Activated naive CD4-positive, alpha-beta T cell treated with anti-CD3 and anti-CD28 coated beads, Interleukin-2, amount 50 U/mL, for 72 hours (primary cell): ENCODE measurements around the gene SUSD3. TPM values are rescaled to one million over a fixed set of nuclear protein-coding genes. Genes with fewer than 3 reads are reported as not detected.

Experiments
- ATAC-seq, 2 donors: fragments of 150-1000 bp; cut with Tn5 transposase; 2 replicates each; pipeline ENCODE4 v1.10.0; 2021; ENCODE audit warnings: mild to moderate bottlenecking in 2 of 2, moderate library complexity in 2 of 2
- DNase-seq, 2 donors: peaks; one replicate each; pipeline ENCODE4 v3.0.0; 2021 to 2022; ENCODE audit warnings: low spot score in 2 of 2
- H3K27ac Mint-ChIP-seq, 2 donors: one replicate each; pipeline ENCODE4 v1.8.0; 2022; ENCODE audit warnings: mild to moderate bottlenecking in 2 of 2, mixed read lengths in 2 of 2
- H3K36me3 Mint-ChIP-seq, 2 donors: one replicate each; pipeline ENCODE4 v1.8.0; 2022; ENCODE audit warnings: mixed read lengths in 2 of 2
- H3K9me3 Mint-ChIP-seq, 2 donors: one replicate each; pipeline ENCODE4 v1.8.0; 2022; ENCODE audit warnings: mixed read lengths in 2 of 2
- total RNA-seq, 2 donors: library from RNA; stranded (reverse); gene quantifications; one replicate each; pipeline ENCODE4 v1.2.3, GENCODE V29; 2022

Gene SUSD3
- total RNA-seq, 2 donors from 2014 or later = 70.7 to 81.9 TPM

GRCh38 chr9:93126825-93127368 lies 68.4 kb downstream of the SUSD3 start:
- Mint-ChIP-seq H3K9me3 (no peaks in the 10 kb centered on the region), H3K36me3 (peaks cover 15 to 17% of the 10 kb centered on the region in 2 donors), H3K27ac (peak overlapping the region; percentile 79)
- ATAC-seq (peak; percentile 42 to 44), DNase-seq (peak in 1 of 2 donors; percentile 49)

GRCh38 chr9:93127395-93127911 lies 69.0 kb downstream of the SUSD3 start:
- DNase-seq (peak in 1 of 2 donors; percentile 54), ATAC-seq (no peak)
- H3K27ac Mint-ChIP-seq = peak overlapping the region; percentile 79
- no peaks in the 10 kb centered on the region for H3K9me3 Mint-ChIP-seq
- peaks cover 16 to 22% of the 10 kb centered on the region in 2 donors for H3K36me3 Mint-ChIP-seq

DNA sequence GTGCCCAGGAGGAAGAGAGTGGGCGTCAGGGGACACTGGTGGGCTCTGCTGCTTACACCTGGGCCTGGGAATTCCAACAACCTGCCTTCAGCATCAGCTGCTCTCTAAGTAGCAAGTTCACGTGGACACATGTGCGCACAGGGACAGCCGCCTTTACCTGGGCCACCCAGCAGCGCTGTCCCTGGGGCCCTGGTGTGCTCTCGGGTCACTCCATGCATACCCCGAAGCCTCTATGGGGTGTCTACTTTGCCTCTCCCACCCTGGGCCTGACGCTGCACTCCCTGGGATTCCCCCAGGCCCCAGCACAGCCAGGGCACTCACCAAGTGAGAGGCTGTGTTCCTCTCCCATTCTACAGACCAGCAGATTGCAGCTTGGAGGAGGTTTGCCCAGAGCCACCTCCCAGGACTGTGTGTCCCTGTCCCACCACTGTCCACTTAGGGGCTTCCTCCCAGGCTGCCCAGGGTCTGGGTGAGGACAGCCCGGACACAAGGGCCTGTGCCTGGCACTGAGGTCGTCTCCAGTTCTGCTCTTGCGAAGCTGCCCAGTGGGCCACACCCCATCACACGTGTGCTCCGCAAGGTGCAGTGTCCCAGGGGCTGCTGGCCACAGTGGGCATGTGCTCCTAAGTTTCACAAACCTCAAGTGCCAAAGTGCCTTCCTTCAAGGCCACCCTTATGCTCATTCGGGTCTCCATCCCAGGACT lies 69.7 kb downstream of the SUSD3 start:
- peak overlapping the region; percentile 79 to 88 for H3K27ac Mint-ChIP-seq
- H3K9me3 Mint-ChIP-seq = no peaks in the 10 kb centered on the region
- DNase-seq (no peak), ATAC-seq (no peak)
- peaks cover 23 to 29% of the 10 kb centered on the region in 2 donors for H3K36me3 Mint-ChIP-seq

- Mint-ChIP-seq H3K36me3 (peaks cover 27 to 32% of the 10 kb centered on the region in 2 donors), H3K27ac (peak overlapping the region; percentile 43 to 88), H3K9me3 (no peaks in the 10 kb centered on the region)
- ATAC-seq (no peak), DNase-seq (no peak)
These were observed 70.3 kb downstream of the SUSD3 start for GRCh38 chr9:93128715-93129224.

DNA sequence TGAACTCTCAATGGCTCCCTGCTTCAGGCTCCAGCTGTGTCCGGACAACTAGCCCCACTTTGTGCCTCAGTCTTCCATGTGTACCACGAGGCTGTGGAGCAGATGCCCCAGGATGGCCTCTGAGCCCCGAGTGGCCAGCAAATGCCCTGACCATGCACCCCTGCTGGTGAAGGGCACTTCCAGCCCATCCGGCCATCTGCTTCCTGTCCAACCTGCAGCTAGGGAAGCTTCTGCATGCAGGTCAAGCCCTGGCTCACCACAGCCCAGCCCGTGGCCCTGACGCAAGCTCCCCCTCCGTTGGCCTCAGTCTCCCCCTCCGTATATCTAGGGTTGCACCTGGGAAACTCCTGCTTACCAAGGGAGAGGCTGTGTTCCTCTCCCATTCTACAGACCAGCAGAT lies 70.8 kb downstream of the SUSD3 start:
- ATAC-seq = no peak
- no peak for DNase-seq
- Mint-ChIP-seq H3K36me3 (peaks cover 27 to 32% of the 10 kb centered on the region in 2 donors), H3K27ac (no peak overlapping the region), H3K9me3 (no peaks in the 10 kb centered on the region)

- DNase-seq (no peak), ATAC-seq (no peak)
- H3K9me3 Mint-ChIP-seq = no peaks in the 10 kb centered on the region
- peaks cover 24 to 27% of the 10 kb centered on the region in 2 donors for H3K36me3 Mint-ChIP-seq
- H3K27ac Mint-ChIP-seq = peak overlapping the region in 1 of 2 donors; percentile 97
These were observed 71.4 kb downstream of the SUSD3 start for GRCh38 chr9:93129691-93130500.

- DNase-seq = no peak
- no peaks in the 10 kb centered on the region for H3K9me3 Mint-ChIP-seq
- H3K27ac Mint-ChIP-seq = peak overlapping the region; percentile 88 to 97
- ATAC-seq = no peak
- H3K36me3 Mint-ChIP-seq = peaks cover 17 to 26% of the 10 kb centered on the region in 2 donors
These were observed 72.5 kb downstream of the SUSD3 start for GRCh38 chr9:93130861-93131481.

- Mint-ChIP-seq H3K9me3 (no peaks in the 10 kb centered on the region), H3K36me3 (peaks cover 12 to 26% of the 10 kb centered on the region in 2 donors), H3K27ac (peak overlapping the region; percentile 88 to 97)
- DNase-seq = no peak
- ATAC-seq = no peak
These were observed 73.2 kb downstream of the SUSD3 start for GRCh38 chr9:93131599-93132286.

GRCh38 chr9:93132287-93132927 lies 73.9 kb downstream of the SUSD3 start:
- Mint-ChIP-seq H3K9me3 (no peaks in the 10 kb centered on the region), H3K27ac (peak overlapping the region; percentile 90 to 97), H3K36me3 (peaks cover 12 to 26% of the 10 kb centered on the region in 2 donors)
- DNase-seq (no peak), ATAC-seq (no peak)

- H3K36me3 Mint-ChIP-seq = peaks cover 12 to 26% of the 10 kb centered on the region in 2 donors
- no peaks in the 10 kb centered on the region for H3K9me3 Mint-ChIP-seq
- H3K27ac Mint-ChIP-seq = peak overlapping the region; percentile 90 to 97
- ATAC-seq (peak in 1 of 2 donors; percentile 67), DNase-seq (peak in 1 of 2 donors; percentile 89)
These were observed 74.6 kb downstream of the SUSD3 start for GRCh38 chr9:93132946-93133680.

DNA sequence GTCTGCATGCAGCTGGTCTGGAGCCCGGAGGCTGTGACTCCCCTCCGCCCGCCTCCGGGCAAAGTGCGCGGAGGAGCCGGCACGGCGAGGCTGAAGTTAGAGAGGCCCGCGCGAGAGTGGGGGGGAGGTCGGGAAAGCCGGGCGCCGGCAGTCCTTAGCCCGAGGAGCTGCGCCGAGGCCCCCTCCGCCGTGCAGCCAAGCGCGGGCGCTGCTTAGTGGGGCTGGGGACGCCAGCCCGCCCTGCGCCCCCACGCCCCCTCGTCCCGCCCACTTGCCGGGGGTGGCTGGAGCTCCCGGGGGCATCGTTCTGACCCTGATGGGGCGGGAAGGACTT lies 75.1 kb downstream of the SUSD3 start:
- peak in 1 of 2 donors; percentile 22 for ATAC-seq
- peaks cover 12 to 26% of the 10 kb centered on the region in 2 donors for H3K36me3 Mint-ChIP-seq
- peak overlapping the region; percentile 90 to 97 for H3K27ac Mint-ChIP-seq

DNA sequence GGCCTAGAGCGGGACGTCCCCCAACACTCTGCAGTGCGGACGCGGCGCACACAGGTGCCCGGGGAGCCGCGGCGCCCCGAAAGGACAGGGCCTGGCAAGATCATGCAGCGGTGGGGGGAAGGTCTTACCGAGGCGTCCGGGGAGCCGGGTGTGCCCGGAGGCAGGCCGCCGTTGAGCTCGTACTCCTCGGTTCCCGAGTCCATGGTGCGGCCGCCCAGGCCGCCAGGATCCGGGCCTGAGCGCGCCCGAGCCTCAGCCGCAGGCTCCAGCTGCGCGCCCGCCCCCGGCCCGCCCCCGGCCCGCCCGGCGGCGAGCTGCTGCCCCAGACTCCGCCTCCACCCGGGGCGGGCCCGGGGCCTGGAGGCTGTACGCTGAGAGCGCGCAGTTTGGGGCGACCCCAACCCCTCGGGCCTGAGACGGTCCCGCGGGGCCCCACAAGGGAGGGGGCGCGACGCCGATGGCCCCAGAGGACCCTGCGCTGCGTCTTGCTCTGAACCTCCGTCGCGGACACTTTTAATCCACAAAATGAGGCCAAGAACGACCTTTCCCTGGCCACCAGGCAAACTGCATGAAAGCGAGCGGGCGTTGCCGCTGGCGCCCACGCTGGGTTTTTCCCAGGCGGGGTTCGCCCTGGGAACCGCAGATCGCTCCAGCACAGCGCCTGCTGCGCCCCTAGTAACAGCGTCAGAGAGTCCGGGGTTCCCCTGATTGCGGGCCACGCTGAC lies 75.7 kb downstream of the SUSD3 start, which contains the start of gene NINJ1:
Gene NINJ1 (minus strand): TSS at position 237 of the 725 bp plus-strand sequence. CDS start 34 bp downstream, at position 203.
- peaks cover 12 to 26% of the 10 kb centered on the region in 2 donors for H3K36me3 Mint-ChIP-seq
- H3K27ac Mint-ChIP-seq = peak within 1 kb of the TSS; percentile 90 to 97
- ATAC-seq (peak; percentile 81 to 88), DNase-seq (peak; percentile 83 to 96)
- H3K9me3 Mint-ChIP-seq = no peaks in the 10 kb centered on the region

More for the DNA sequence above, 75.1 kb downstream of the SUSD3 start:
- H3K9me3 Mint-ChIP-seq = no peaks in the 10 kb centered on the region
- DNase-seq = peak in 1 of 2 donors; percentile 50
